HFFc6 (cell line): ENCODE results near the gene RFK. TPM values are rescaled to one million over a fixed set of nuclear protein-coding genes. Genes with fewer than 3 reads are reported as not detected.

Experiments used
- DNase-seq: peaks from one replicate; pipeline ENCODE4 v3.0.0-alpha.2; 2018
- H3K27ac Mint-ChIP-seq: 2 replicates; pipeline ENCODE4 v1.8.0; 2020; ENCODE audit warnings: mild to moderate bottlenecking, mixed read lengths
- H3K27me3 Mint-ChIP-seq: 2 replicates; pipeline ENCODE4 v1.8.0; 2021; ENCODE audit warnings: mild to moderate bottlenecking, moderate library complexity, mixed read lengths; ENCODE audit not compliant: insufficient read depth
- H3K36me3 Mint-ChIP-seq: 2 replicates; pipeline ENCODE4 v1.8.0; 2021; ENCODE audit warnings: low read depth, mixed read lengths
- H3K4me1 Mint-ChIP-seq: 2 replicates; pipeline ENCODE4 v1.8.0; 2020; ENCODE audit warnings: low read depth, mixed read lengths
- H3K4me3 Mint-ChIP-seq: 2 replicates; pipeline ENCODE4 v1.8.0; 2020; ENCODE audit warnings: mild to moderate bottlenecking, moderate library complexity, mixed read lengths
- H3K9me3 Mint-ChIP-seq: 2 replicates; pipeline ENCODE4 v1.8.0; 2020; ENCODE audit warnings: mild to moderate bottlenecking, mixed read lengths
- CTCF ChIP-seq: fragments of 200-600 bp; sonication (generic); IDR thresholded peaks from 2 replicates; pipeline ENCODE4 v1.5.0; 2021; ENCODE audit warnings: antibody characterized with exemption, mild to moderate bottlenecking
- total RNA-seq, 6 experiments: library from RNA; stranded (reverse); fragmentation: NEBNext Ultra II Directional; extraction: Animal tissue kit (Norgen Biotek cat#: 25700); gene quantifications; 2 replicates in 1 of 6; 3 replicates in 5 of 6; pipeline ENCODE4 v1.2.3, GENCODE V29; 2021

Gene RFK
- total RNA-seq, 6 experiments from 2014 or later: 16.7 to 19.0 (median 18.1) TPM

- H3K36me3 Mint-ChIP-seq: no peaks in the 10 kb centered on the region
- DNase-seq: no peak
- no peak overlapping the region for H3K4me3 Mint-ChIP-seq
- H3K27me3 Mint-ChIP-seq: peaks cover 30% of the 10 kb centered on the region
- no peaks in the 10 kb centered on the region for H3K9me3 Mint-ChIP-seq
- no peaks in the 10 kb centered on the region for H3K4me1 Mint-ChIP-seq
- no peak overlapping the region for H3K27ac Mint-ChIP-seq
- no peak for TF ChIP-seq CTCF
Measured at GRCh38 chr9:76354221-76354620, 40.0 kb downstream of the RFK start.

- no peaks in the 10 kb centered on the region for H3K36me3 Mint-ChIP-seq
- DNase-seq: no peak
Measured at GRCh38 chr9:76353280-76353679, 40.9 kb downstream of the RFK start.

GRCh38 chr9:76352026-76352620 lies 42.1 kb downstream of the RFK start:
- no peaks in the 10 kb centered on the region for H3K36me3 Mint-ChIP-seq
- H3K4me1 Mint-ChIP-seq: no peaks in the 10 kb centered on the region
- no peak overlapping the region for H3K4me3 Mint-ChIP-seq
- no peak overlapping the region for H3K27ac Mint-ChIP-seq
- H3K27me3 Mint-ChIP-seq: peaks cover 17% of the 10 kb centered on the region; the same call in 1 of the 2 replicates
- TF ChIP-seq CTCF: no peak
- no peaks in the 10 kb centered on the region for H3K9me3 Mint-ChIP-seq
- no peak for DNase-seq

More at GRCh38 chr9:76353280-76353679, 40.9 kb downstream of the RFK start:
- no peaks in the 10 kb centered on the region for H3K4me1 Mint-ChIP-seq
- no peak overlapping the region for H3K4me3 Mint-ChIP-seq
- no peaks in the 10 kb centered on the region for H3K9me3 Mint-ChIP-seq
- no peak overlapping the region for H3K27ac Mint-ChIP-seq
- TF ChIP-seq CTCF: no peak
- peaks cover 22% of the 10 kb centered on the region for H3K27me3 Mint-ChIP-seq

GRCh38 chr9:76351006-76351405 lies 43.2 kb downstream of the RFK start:
- DNase-seq: no peak
- Mint-ChIP-seq H3K27ac (no peak overlapping the region), H3K27me3 (peaks cover 10% of the 10 kb centered on the region; the same call in 1 of the 2 replicates), H3K4me3 (no peak overlapping the region), H3K4me1 (no peaks in the 10 kb centered on the region), H3K9me3 (no peaks in the 10 kb centered on the region), H3K36me3 (no peaks in the 10 kb centered on the region)
- TF ChIP-seq CTCF: no peak

- H3K27me3 Mint-ChIP-seq: peaks cover 6% of the 10 kb centered on the region; the same call in 1 of the 2 replicates
- H3K9me3 Mint-ChIP-seq: no peaks in the 10 kb centered on the region
- TF ChIP-seq CTCF: no peak
- no peak overlapping the region for H3K4me3 Mint-ChIP-seq
- H3K4me1 Mint-ChIP-seq: no peaks in the 10 kb centered on the region
- H3K36me3 Mint-ChIP-seq: no peaks in the 10 kb centered on the region
- H3K27ac Mint-ChIP-seq: no peak overlapping the region
- DNase-seq: no peak
Measured at GRCh38 chr9:76349865-76350264, 44.4 kb downstream of the RFK start.
